HepG2 (cell line): ENCODE results near the gene KREMEN1.

Experiments
- CTCF ChIP-seq: sonication (generic); formaldehyde crosslinking; IDR thresholded peaks from 2 replicates; pipeline ENCODE4 v1.5.0; 2020; ENCODE audit warnings: mild to moderate bottlenecking, missing genetic modification reagents, moderate library complexity
- GLI4 ChIP-seq: sonication (generic); formaldehyde crosslinking; IDR thresholded peaks from 2 replicates; pipeline ENCODE4 v1.5.1; 2020; ENCODE audit warnings: missing genetic modification reagents, mild to moderate bottlenecking, moderate library complexity, borderline replicate concordance
- JUNB ChIP-seq: sonication (generic); formaldehyde crosslinking; IDR thresholded peaks from 2 replicates; pipeline ENCODE4 v1.8.0; 2022; ENCODE audit warnings: missing genetic modification reagents, mild to moderate bottlenecking, borderline replicate concordance
- KLF6 ChIP-seq: IDR thresholded peaks from 2 replicates; pipeline ENCODE4 v1.8.0; 2016; ENCODE audit warnings: missing biosample characterization, missing genetic modification reagents
- POGK ChIP-seq: sonication (generic); formaldehyde crosslinking; conservative IDR thresholded peaks from 2 replicates; pipeline ENCODE4 v1.8.0; 2022; ENCODE audit warnings: mild to moderate bottlenecking, moderate library complexity, missing genetic modification reagents
- PRDM10 ChIP-seq: sonication (generic); formaldehyde crosslinking; IDR thresholded peaks from 2 replicates; pipeline ENCODE4 v1.4.0; 2020; ENCODE audit warnings: low read depth, missing genetic modification reagents
- TBX2 ChIP-seq: sonication (generic); formaldehyde crosslinking; IDR thresholded peaks from 2 replicates; pipeline ENCODE4 v1.5.0; 2020; ENCODE audit warnings: missing genetic modification reagents, mild to moderate bottlenecking, borderline replicate concordance
- ZNF33B ChIP-seq: sonication (generic); formaldehyde crosslinking; IDR thresholded peaks from 2 replicates; pipeline ENCODE4 v1.5.1; 2020; ENCODE audit warnings: mild to moderate bottlenecking, missing genetic modification reagents
- ZNF441 ChIP-seq: sonication (generic); formaldehyde crosslinking; IDR thresholded peaks from 2 replicates; pipeline ENCODE4 v1.7.0; 2021; ENCODE audit warnings: missing genetic modification reagents, borderline replicate concordance
- ZNF512 ChIP-seq: sonication (generic); formaldehyde crosslinking; IDR thresholded peaks from 2 replicates; pipeline ENCODE4 v1.4.0; 2020; ENCODE audit warnings: mild to moderate bottlenecking, missing genetic modification reagents
- ZNF567 ChIP-seq: sonication (generic); formaldehyde crosslinking; IDR thresholded peaks from 2 replicates; pipeline ENCODE4 v1.8.1; 2023; ENCODE audit warnings: mild to moderate bottlenecking, missing genetic modification reagents, borderline replicate concordance

- TF ChIP-seq ZNF512 (CRISPR knock-in tag) (no peak), GLI4 (CRISPR knock-in tag) (no peak), PRDM10 (no peak), ZNF441 (no peak), ZNF33B (CRISPR knock-in tag) (no peak), TBX2 (CRISPR knock-in tag) (no peak), POGK (CRISPR knock-in tag) (no peak), CTCF (CRISPR knock-in tag) (peak; percentile 42), KLF6 (CRISPR knock-in tag) (no peak), ZNF567 (CRISPR knock-in tag) (no peak), JUNB (CRISPR knock-in tag) (no peak)
Measured at GRCh38 chr22:29112121-29112520, 39.3 kb downstream of the KREMEN1 start.
